OCI-LY7 (cell line): ENCODE data around the gene LDHD. TPM values are rescaled to one million over a fixed set of nuclear protein-coding genes. Genes with fewer than 3 reads are reported as not detected.

Source experiments
- BruUV-seq: library from RNA; stranded (reverse); fragments of 400-500 nt; replicated peaks from 2 replicates; lab custom pipeline; 2021; lab: Mats Ljungman, UMichigan
- CTCF ChIA-PET: fragments of 300-600 bp; sonication (Branson Sonifier 250); formaldehyde crosslinking; loops from one replicate; lab custom pipeline; 2022; ENCODE audit warnings: antibody characterized with exemption; ENCODE audit not compliant: unreplicated experiment; lab: Charles Lee
- POLR2A ChIA-PET: fragments of 300-600 bp; sonication (Branson Sonifier 250); formaldehyde crosslinking; loops from one replicate; lab custom pipeline; 2022; ENCODE audit warnings: antibody characterized with exemption; lab: Charles Lee
- DNase-seq: peaks from one replicate; pipeline ENCODE4 v3.0.0-alpha.2; 2015; ENCODE audit warnings: low spot score
- H2AFZ ChIP-seq: fragments of 200-600 bp; sonication (generic), shearing (Covaris generic); 2 replicates; pipeline ENCODE4 v1.6.1; 2014; ENCODE audit warnings: mild to moderate bottlenecking, antibody characterized with exemption, low read length, moderate library complexity
- H3K27ac ChIP-seq: fragments of 200-600 bp; sonication (generic); 2 replicates; pipeline ENCODE4 v1.5.1; 2014; ENCODE audit warnings: mixed run types, low read depth, mild to moderate bottlenecking, moderate library complexity, low read length, inconsistent platforms; ENCODE audit not compliant: poor library complexity, severe bottlenecking
- H3K36me3 ChIP-seq: fragments of 200-600 bp; sonication (generic); 2 replicates; pipeline ENCODE4 v1.6.1; 2014; ENCODE audit warnings: mild to moderate bottlenecking, antibody characterized with exemption, low read length, moderate library complexity, mixed read lengths; ENCODE audit not compliant: insufficient read depth
- H3K4me1 ChIP-seq: fragments of 200-600 bp; sonication (generic); 2 replicates; pipeline ENCODE4 v1.5.1; 2014; ENCODE audit warnings: mild to moderate bottlenecking, low read length; ENCODE audit not compliant: insufficient read depth, poor library complexity, severe bottlenecking
- H3K4me2 ChIP-seq: fragments of 200-600 bp; sonication (generic); 2 replicates; pipeline ENCODE4 v1.6.1; 2014; ENCODE audit warnings: mild to moderate bottlenecking, low read length
- H3K4me3 ChIP-seq: fragments of 200-600 bp; sonication (generic); 2 replicates; pipeline ENCODE4 v1.5.1; 2014; ENCODE audit warnings: mild to moderate bottlenecking, low read depth, low read length; ENCODE audit not compliant: poor library complexity, severe bottlenecking
- H3K79me2 ChIP-seq: fragments of 200-600 bp; sonication (generic); 2 replicates; pipeline ENCODE4 v1.6.1; 2016; ENCODE audit warnings: low read depth, mild to moderate bottlenecking, low read length, moderate library complexity, mixed read lengths; ENCODE audit not compliant: insufficient read depth
- H3K9me2 ChIP-seq: fragments of 200-600 bp; sonication (generic); 2 replicates; pipeline ENCODE4 v1.6.1; 2016; ENCODE audit warnings: mild to moderate bottlenecking, low read length, mixed read lengths; ENCODE audit not compliant: insufficient read depth
- H3K9me3 ChIP-seq: fragments of 200-600 bp; sonication (generic); 2 replicates; pipeline ENCODE4 v1.6.1; 2014; ENCODE audit warnings: mild to moderate bottlenecking, mixed run types, low read length, mixed read lengths
- H4K20me1 ChIP-seq: fragments of 200-600 bp; sonication (generic); 2 replicates; pipeline ENCODE4 v1.6.1; 2014; ENCODE audit warnings: mild to moderate bottlenecking, antibody characterized with exemption, low read length, moderate library complexity, mixed read lengths; ENCODE audit not compliant: insufficient read depth
- CTCF ChIP-seq: fragments of 200-600 bp; sonication (generic); conservative IDR thresholded peaks from 2 replicates; pipeline ENCODE4 v1.5.1; 2014; ENCODE audit warnings: mild to moderate bottlenecking, antibody characterized with exemption, low read length, moderate library complexity, mixed read lengths
- EZH2phosphoT487 ChIP-seq: fragments of 200-600 bp; sonication (generic); IDR thresholded peaks from 2 replicates; pipeline ENCODE4 v1.6.1; 2018; ENCODE audit warnings: low read depth, borderline replicate concordance, mild to moderate bottlenecking, mixed run types, antibody characterized with exemption, low read length, moderate library complexity, mixed read lengths
- intact Hi-C: fragments of 100-400 bp; cut with micrococcal nuclease; formaldehyde crosslinking; loops from one replicate; pipeline ENCODE4 v1.10.0; 2022; ENCODE audit not compliant: unreplicated experiment
- total RNA-seq, 2 experiments: library from RNA; depleted of rRNA in 1 of 2; stranded (reverse); fragments of >200 nt in 1 of 2; shearing (Covaris generic) in 1 of 2; gene quantifications; 2 replicates each; pipeline ENCODE4 v1.2.3, GENCODE V29; 2014 to 2022

Gene LDHD
- total RNA-seq, 2 experiments from 2014 or later: 0.09 to 0.48 TPM

GRCh38 chr16:75102595-75102994, 14.0 kb downstream of the LDHD start:
- Histone ChIP-seq H3K4me1 (peaks cover 52% of the 10 kb centered on the region), H3K9me3 (no peaks in the 10 kb centered on the region), H4K20me1 (no peaks in the 10 kb centered on the region), H3K79me2 (no peaks in the 10 kb centered on the region), H2AFZ (no peak overlapping the region), H3K27ac (no peak overlapping the region), H3K4me2 (no peak overlapping the region), H3K4me3 (no peak overlapping the region), H3K36me3 (no peaks in the 10 kb centered on the region), H3K9me2 (no peaks in the 10 kb centered on the region)
- POLR2A ChIA-PET: interaction anchor here (0.7 kb wide), 1 partner anchor 1059 kb away, joined by 3 read pairs; no protein-coding TSS in a partner anchor
- no peak for TF ChIP-seq CTCF
- TF ChIP-seq EZH2phosphoT487: no peak
- CTCF ChIA-PET: no interaction called here
- intact Hi-C loops: no loop called here
- DNase-seq: no peak
- BruUV-seq: no TSS peak

GRCh38 chr16:75101635-75102034, 14.9 kb downstream of the LDHD start:
- ChIA-PET CTCF (no interaction called here), POLR2A (interaction anchor here (1.2 kb wide), 1 partner anchor 10 kb away, joined by 4 read pairs; no protein-coding TSS in a partner anchor)
- Histone ChIP-seq H3K4me1 (peaks cover 43% of the 10 kb centered on the region), H3K9me3 (no peaks in the 10 kb centered on the region), H4K20me1 (no peaks in the 10 kb centered on the region), H3K27ac (no peak overlapping the region), H3K36me3 (no peaks in the 10 kb centered on the region), H2AFZ (no peak overlapping the region), H3K9me2 (no peaks in the 10 kb centered on the region), H3K4me2 (no peak overlapping the region), H3K4me3 (no peak overlapping the region), H3K79me2 (no peaks in the 10 kb centered on the region)
- TF ChIP-seq EZH2phosphoT487 (no peak), CTCF (no peak)
- intact Hi-C loops: no loop called here
- no TSS peak for BruUV-seq
- DNase-seq: no peak

GRCh38 chr16:75100603-75100990, 16.0 kb downstream of the LDHD start:
- BruUV-seq: no TSS peak
- H3K9me3 ChIP-seq: no peaks in the 10 kb centered on the region
- no peaks in the 10 kb centered on the region for H3K79me2 ChIP-seq
- peaks cover 32% of the 10 kb centered on the region for H3K4me1 ChIP-seq
- H3K4me2 ChIP-seq: no peak overlapping the region
- H4K20me1 ChIP-seq: no peaks in the 10 kb centered on the region
- ChIA-PET POLR2A (no interaction called here), CTCF (no interaction called here)
- H3K9me2 ChIP-seq: no peaks in the 10 kb centered on the region
- H2AFZ ChIP-seq: no peak overlapping the region
- intact Hi-C loops: no loop called here
- H3K4me3 ChIP-seq: no peak overlapping the region
- DNase-seq: no peak
- no peaks in the 10 kb centered on the region for H3K36me3 ChIP-seq
- TF ChIP-seq EZH2phosphoT487: no peak
- TF ChIP-seq CTCF: no peak
- no peak overlapping the region for H3K27ac ChIP-seq
